NB4 (cell line): ENCODE measurements around the gene SLC1A1.

Source experiments
- DNase-seq: peaks from one replicate; pipeline ENCODE4 v3.0.0; 2010; ENCODE audit warnings: low read depth
- H3K4me3 ChIP-seq: one replicate; pipeline ENCODE4 v1.5.1; 2011; ENCODE audit warnings: mild to moderate bottlenecking, low read depth, low read length, moderate library complexity
- CTCF ChIP-seq: IDR thresholded peaks from one replicate; pipeline ENCODE4 v1.5.1; 2012; ENCODE audit warnings: low read depth, low read length
- MAX ChIP-seq: IDR thresholded peaks from 2 replicates; pipeline ENCODE4 v1.6.1; 2011; ENCODE audit warnings: low read depth, low read length
- MYC ChIP-seq: IDR thresholded peaks from 2 replicates; pipeline ENCODE4 v1.6.1; 2011; ENCODE audit warnings: low read depth, low read length
- POLR2A ChIP-seq: IDR thresholded peaks from 2 replicates; pipeline ENCODE4 v1.6.1; 2011; ENCODE audit warnings: mild to moderate bottlenecking; ENCODE audit not compliant: insufficient read length; ENCODE audit errors: extremely low read depth

Gene SLC1A1

GRCh38 chr9:4576448-4576847 is 86.2 kb downstream of the SLC1A1 start:
- no peak for TF ChIP-seq CTCF
- TF ChIP-seq MYC = no peak
- TF ChIP-seq MAX = no peak
- TF ChIP-seq POLR2A = no peak
- H3K4me3 ChIP-seq = no peak overlapping the region
- DNase-seq = no peak

- TF ChIP-seq MAX (no peak), POLR2A (no peak), CTCF (no peak), MYC (no peak)
- DNase-seq = no peak
- no peak overlapping the region for H3K4me3 ChIP-seq
These were observed 88.7 kb downstream of the SLC1A1 start for GRCh38 chr9:4579001-4579400.

GRCh38 chr9:4581035-4581760 is 90.9 kb downstream of the SLC1A1 start:
- H3K4me3 ChIP-seq = no peak overlapping the region
- DNase-seq = no peak
- no peak for TF ChIP-seq POLR2A
- TF ChIP-seq MYC = no peak
- TF ChIP-seq MAX = no peak
- no peak for TF ChIP-seq CTCF

GRCh38 chr9:4581861-4582565 is 91.7 kb downstream of the SLC1A1 start:
- no peak for DNase-seq
- no peak for TF ChIP-seq CTCF
- no peak for TF ChIP-seq MAX
- no peak for TF ChIP-seq POLR2A
- no peak for TF ChIP-seq MYC
- no peak overlapping the region for H3K4me3 ChIP-seq

GRCh38 chr9:4583001-4583400 is 92.7 kb downstream of the SLC1A1 start:
- no peak for TF ChIP-seq CTCF
- no peak for TF ChIP-seq MAX
- TF ChIP-seq MYC = no peak
- no peak for TF ChIP-seq POLR2A
- H3K4me3 ChIP-seq = no peak overlapping the region
- no peak for DNase-seq
